Breast epithelium (tissue), 3 donors: ENCODE measurements around the gene RPS6KB2.

Experiments
- CTCF ChIP-seq, 3 donors: fragments of 450-650 bp; IDR thresholded peaks; one replicate each; pipeline ENCODE4 v1.5.1; 2016 to 2017; ENCODE audit warnings: antibody characterized with exemption in 3 of 3, mild to moderate bottlenecking in 3 of 3, moderate library complexity in 3 of 3
- POLR2A ChIP-seq: fragments of 450-650 bp; IDR thresholded peaks from one replicate; pipeline ENCODE4 v1.6.1; 2016; ENCODE audit warnings: antibody characterized with exemption, mild to moderate bottlenecking, moderate library complexity

GRCh38 chr11:67423466-67423865, 4.8 kb upstream of the RPS6KB2 start:
- TF ChIP-seq POLR2A: no peak
- no peak for TF ChIP-seq CTCF (IDR thresholded peaks at IDR 0.05)
